PC-9 (cell line): ENCODE results near the gene APOBEC3C. TPM values are rescaled to one million over a fixed set of nuclear protein-coding genes. Genes with fewer than 3 reads are reported as not detected.

ENCODE experiments used
- BruUV-seq: library from RNA; stranded (reverse); fragments of 400-500 nt; replicated peaks from 2 replicates; lab custom pipeline; 2021; lab: Mats Ljungman, UMichigan
- CTCF ChIA-PET: fragments of 300-600 bp; sonication (Branson Sonifier 250); formaldehyde crosslinking; loops from one replicate; lab custom pipeline; 2022; ENCODE audit warnings: antibody characterized with exemption; lab: Charles Lee
- POLR2A ChIA-PET: fragments of 300-600 bp; sonication (Branson Sonifier 250); formaldehyde crosslinking; loops from one replicate; lab custom pipeline; 2022; ENCODE audit warnings: antibody characterized with exemption; ENCODE audit not compliant: unreplicated experiment; lab: Charles Lee
- DNase-seq, 2 experiments: peaks; one replicate each; pipeline versions ENCODE4 v3.0.0 to v3.0.0-alpha.2; 2015 to 2022; ENCODE audit warnings: mixed read lengths in 1 of 2
- H2AFZ ChIP-seq: fragments of 200-600 bp; sonication (generic); 2 replicates; pipeline ENCODE4 v1.8.1; 2017; ENCODE audit warnings: antibody characterized with exemption
- H3F3A ChIP-seq: fragments of 200-600 bp; sonication (generic); 2 replicates; pipeline ENCODE4 v1.8.1; 2017; ENCODE audit warnings: antibody characterized with exemption, mild to moderate bottlenecking, low read depth; ENCODE audit not compliant: insufficient read depth
- H3K27ac ChIP-seq: fragments of 200-600 bp; sonication (generic); 2 replicates; pipeline ENCODE4 v1.6.1; 2016; ENCODE audit warnings: mixed run types
- H3K27me3 ChIP-seq: fragments of 200-600 bp; sonication (generic); 2 replicates; pipeline ENCODE4 v1.6.1; 2016; ENCODE audit warnings: low read depth, mixed run types; ENCODE audit not compliant: insufficient read depth
- H3K36me3 ChIP-seq: fragments of 200-600 bp; sonication (generic); 2 replicates; pipeline ENCODE4 v1.6.1; 2016; ENCODE audit warnings: low read depth, mixed run types
- H3K4me1 ChIP-seq: fragments of 200-600 bp; sonication (generic); replicated peaks from 2 replicates; pipeline ENCODE4 v1.6.1; 2016; ENCODE audit warnings: mixed run types; ENCODE audit not compliant: insufficient read depth
- H3K4me2 ChIP-seq: fragments of 200-600 bp; sonication (generic); 2 replicates; pipeline ENCODE4 v1.6.1; 2017; ENCODE audit warnings: mixed run types
- H3K4me3 ChIP-seq: fragments of 200-600 bp; sonication (generic); 2 replicates; pipeline ENCODE4 v1.6.1; 2016; ENCODE audit warnings: mixed run types
- H3K79me2 ChIP-seq: fragments of 200-600 bp; sonication (generic); 2 replicates; pipeline ENCODE4 v1.6.1; 2017; ENCODE audit warnings: low read depth, mixed run types
- H3K9me2 ChIP-seq: fragments of 200-600 bp; sonication (generic); 2 replicates; pipeline ENCODE4 v1.8.1; 2017; ENCODE audit warnings: mild to moderate bottlenecking; ENCODE audit not compliant: insufficient read depth
- H3K9me3 ChIP-seq: fragments of 200-600 bp; sonication (generic); 2 replicates; pipeline ENCODE4 v1.8.1; 2016; ENCODE audit warnings: low read depth; ENCODE audit not compliant: insufficient read depth
- H4K20me1 ChIP-seq: fragments of 200-600 bp; sonication (generic); 2 replicates; pipeline ENCODE4 v1.8.1; 2017; ENCODE audit not compliant: insufficient read depth
- CTCF ChIP-seq: fragments of 200-600 bp; sonication (generic); conservative IDR thresholded peaks from 2 replicates; pipeline ENCODE4 v1.6.1; 2017; ENCODE audit warnings: mixed run types, antibody characterized with exemption, mild to moderate bottlenecking, moderate library complexity
- EZH2 ChIP-seq: fragments of 200-600 bp; sonication (generic); IDR thresholded peaks from 2 replicates; pipeline ENCODE4 v1.8.0; 2017; ENCODE audit warnings: antibody characterized with exemption, low read depth
- intact Hi-C: fragments of 100-400 bp; cut with micrococcal nuclease; formaldehyde crosslinking; loops from one replicate; pipeline ENCODE4 v1.10.0; 2022; ENCODE audit not compliant: unreplicated experiment
- total RNA-seq: library from RNA; stranded (reverse); gene quantifications from 2 replicates; pipeline ENCODE4 v1.2.3, GENCODE V29; 2021

Gene APOBEC3C
- total RNA-seq, 1 experiment from 2014 or later = 64.6 TPM

- intact Hi-C loops = no loop called here
- Histone ChIP-seq H3K27me3 (no peaks in the 10 kb centered on the region), H3K4me1 (peaks cover 10% of the 10 kb centered on the region; the same call in 1 of the 2 replicates), H3K27ac (no peak overlapping the region), H3K9me2 (no peaks in the 10 kb centered on the region), H2AFZ (no peak overlapping the region), H3F3A (no peaks in the 10 kb centered on the region; the same call in 1 of the 2 replicates), H3K4me2 (no peak overlapping the region), H4K20me1 (no peaks in the 10 kb centered on the region), H3K4me3 (no peak overlapping the region), H3K9me3 (no peaks in the 10 kb centered on the region), H3K79me2 (no peaks in the 10 kb centered on the region), H3K36me3 (no peaks in the 10 kb centered on the region)
- ChIA-PET POLR2A (interaction anchor here (0.7 kb wide), 1 partner anchor 76 kb away, joined by 5 read pairs; no protein-coding TSS in a partner anchor), CTCF (interaction anchor here (0.5 kb wide), 1 partner anchor 34 kb away, joined by 6 read pairs; no protein-coding TSS in a partner anchor)
- no TSS peak for BruUV-seq
- DNase-seq = no peak
- TF ChIP-seq EZH2 = no peak
- TF ChIP-seq CTCF = no peak
Observed at GRCh38 chr22:38965614-38966379, 48.3 kb upstream of the APOBEC3C start.

DNA sequence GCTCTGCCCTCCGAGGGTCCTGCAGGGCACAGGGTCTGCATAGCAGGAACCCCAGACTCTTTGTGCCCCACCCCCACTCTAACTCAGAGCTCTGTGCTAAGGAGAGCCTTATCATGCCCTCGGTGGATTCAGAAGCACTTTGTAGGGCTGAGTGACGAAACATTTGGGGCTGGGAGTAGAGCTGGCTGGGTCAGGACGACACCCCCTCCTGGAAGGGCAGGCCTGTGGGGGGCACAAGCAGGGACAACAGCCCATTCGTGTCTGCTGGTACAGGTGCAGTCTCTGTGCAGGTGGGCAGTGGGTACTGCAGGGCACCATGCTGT lies 47.7 kb upstream of the APOBEC3C start:
- Histone ChIP-seq H3K36me3 (no peaks in the 10 kb centered on the region), H3K27ac (no peak overlapping the region), H3K79me2 (no peaks in the 10 kb centered on the region), H3K9me3 (no peaks in the 10 kb centered on the region), H3K4me3 (no peak overlapping the region), H3K4me2 (no peak overlapping the region), H3F3A (no peaks in the 10 kb centered on the region; the same call in 1 of the 2 replicates), H3K27me3 (no peaks in the 10 kb centered on the region), H3K4me1 (peaks cover 10% of the 10 kb centered on the region; the same call in 1 of the 2 replicates), H2AFZ (no peak overlapping the region), H3K9me2 (no peaks in the 10 kb centered on the region), H4K20me1 (no peaks in the 10 kb centered on the region)
- no TSS peak for BruUV-seq
- intact Hi-C loops = no loop called here
- POLR2A ChIA-PET = interaction anchor here (0.7 kb wide), 1 partner anchor 76 kb away, joined by 5 read pairs; no protein-coding TSS in a partner anchor
- TF ChIP-seq CTCF (no peak), EZH2 (no peak)
- DNase-seq = no peak
- CTCF ChIA-PET = interaction anchor here (0.5 kb wide), 1 partner anchor 35 kb away, joined by 6 read pairs; no protein-coding TSS in a partner anchor

DNA sequence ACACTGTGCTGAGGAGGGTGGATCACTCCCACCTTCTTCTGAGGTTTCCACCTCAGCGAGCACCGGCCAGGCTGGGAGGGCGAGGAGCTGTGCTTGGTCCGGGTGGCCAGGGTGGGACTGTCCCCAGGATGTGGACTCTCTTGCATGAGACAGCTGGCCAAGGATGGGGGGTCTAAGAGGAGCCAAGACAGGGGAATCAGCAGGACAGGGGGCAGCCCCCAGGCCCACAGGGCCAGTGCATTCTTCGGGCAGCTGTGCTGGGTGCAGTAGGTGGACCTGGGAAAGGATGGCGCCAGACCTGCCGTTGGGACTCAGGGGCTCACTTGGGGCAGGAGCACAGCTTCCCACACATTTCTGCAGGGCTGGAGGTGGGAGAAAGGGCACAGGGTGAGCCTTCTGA lies 47.1 kb upstream of the APOBEC3C start:
- Histone ChIP-seq H2AFZ (no peak overlapping the region), H3K4me2 (no peak overlapping the region), H3K4me3 (no peak overlapping the region), H3K27me3 (no peaks in the 10 kb centered on the region), H3K36me3 (no peaks in the 10 kb centered on the region), H3K9me3 (no peaks in the 10 kb centered on the region), H4K20me1 (no peaks in the 10 kb centered on the region), H3K79me2 (no peaks in the 10 kb centered on the region), H3F3A (no peaks in the 10 kb centered on the region; the same call in 1 of the 2 replicates), H3K9me2 (no peaks in the 10 kb centered on the region), H3K27ac (no peak overlapping the region), H3K4me1 (peaks cover 10% of the 10 kb centered on the region; the same call in 1 of the 2 replicates)
- POLR2A ChIA-PET = no interaction called here
- intact Hi-C loops = no loop called here
- CTCF ChIA-PET = no interaction called here
- TF ChIP-seq EZH2 = no peak
- no peak for TF ChIP-seq CTCF
- no TSS peak for BruUV-seq
- DNase-seq = no peak
